Stimulated activated CD8-positive, alpha-beta memory T cell treated with anti-CD3 and anti-CD28 coated beads, Interleukin-12 subunit alpha, Interleukin-12 subunit beta, amount 100 ng/mL, for 24 hours (primary cell): ENCODE results near the gene OSBP2.

ENCODE experiments used
- DNase-seq: peaks from one replicate; pipeline ENCODE4 v3.0.0-alpha.2; 2020; ENCODE audit errors: extremely low read depth

OSBP2 gene

GRCh38 chr22:30868663-30869385 is 174.2 kb downstream of the OSBP2 start:
- no peak for DNase-seq

- DNase-seq, result no peak
These were observed 175.2 kb downstream of the OSBP2 start for GRCh38 chr22:30869667-30870395.

- no peak for DNase-seq
These were observed 176.0 kb downstream of the OSBP2 start for GRCh38 chr22:30870451-30871345.

GRCh38 chr22:30871391-30872284 is 177.0 kb downstream of the OSBP2 start:
- DNase-seq, result no peak

- no peak for DNase-seq
These were observed 177.8 kb downstream of the OSBP2 start for GRCh38 chr22:30872285-30873041.

GRCh38 chr22:30873086-30873650 is 178.5 kb downstream of the OSBP2 start:
- no peak for DNase-seq

GRCh38 chr22:30873661-30874060 is 179.0 kb downstream of the OSBP2 start:
- no peak for DNase-seq

GRCh38 chr22:30874431-30875370 is 180.0 kb downstream of the OSBP2 start:
- DNase-seq, result no peak

- no peak for DNase-seq
These were observed 181.0 kb downstream of the OSBP2 start for GRCh38 chr22:30875481-30876215.

GRCh38 chr22:30876221-30876751 is 181.6 kb downstream of the OSBP2 start:
- DNase-seq, result no peak

- DNase-seq, result no peak
These were observed 182.4 kb downstream of the OSBP2 start for GRCh38 chr22:30876915-30877553.

- no peak for DNase-seq
These were observed 183.2 kb downstream of the OSBP2 start for GRCh38 chr22:30877662-30878515.

GRCh38 chr22:30878516-30879414 is 184.1 kb downstream of the OSBP2 start:
- DNase-seq, result no peak

GRCh38 chr22:30879415-30879797 is 184.7 kb downstream of the OSBP2 start:
- DNase-seq, result no peak

GRCh38 chr22:30880181-30880601 is 185.5 kb downstream of the OSBP2 start:
- DNase-seq, result no peak

- no peak for DNase-seq
These were observed 186.2 kb downstream of the OSBP2 start for GRCh38 chr22:30880847-30881246.
